CD14-positive monocyte (primary cell): Measurements from ENCODE around the gene KRTAP16-1. TPM values are rescaled to one million over a fixed set of nuclear protein-coding genes. Genes with fewer than 3 reads are reported as not detected.

Source experiments
- DNase-seq, 3 donors: peaks; one replicate each; pipeline ENCODE4 v3.0.0-alpha.2; 2011 to 2022
- H2AFZ ChIP-seq: 2 replicates; pipeline ENCODE4 v1.6.0; 2012; ENCODE audit warnings: mild to moderate bottlenecking, low read depth, low read length, inconsistent platforms; ENCODE audit not compliant: insufficient read depth, poor library complexity, severe bottlenecking
- H3K27ac ChIP-seq, 2 donors: 1 replicate in 1 of 2; 2 replicates in 1 of 2; pipeline ENCODE4 v1.5.1; 2012 to 2013; ENCODE audit warnings: low read length in 2 of 2, control low read depth in 1 of 2, inconsistent platforms in 1 of 2, low read depth in 1 of 2, mild to moderate bottlenecking in 1 of 2
- H3K27me3 ChIP-seq, 2 donors: one replicate each; pipeline versions ENCODE4 v1.6.0 to v1.6.1; 2011 to 2013; ENCODE audit warnings: low read length in 2 of 2; ENCODE audit not compliant: control insufficient read depth in 2 of 2, insufficient read depth in 2 of 2
- H3K36me3 ChIP-seq, 2 donors: replicated peaks in 1 of 2; 1 replicate in 1 of 2; 2 replicates in 1 of 2; pipeline versions ENCODE4 v1.5.1 to v1.6.1; 2012 to 2013; ENCODE audit warnings: low read length in 2 of 2, control low read depth in 1 of 2, inconsistent platforms in 1 of 2, mild to moderate bottlenecking in 1 of 2; ENCODE audit not compliant: insufficient read depth in 2 of 2, control insufficient read depth in 1 of 2
- H3K4me1 ChIP-seq, 2 donors: 1 replicate in 1 of 2; 2 replicates in 1 of 2; pipeline versions ENCODE4 v1.5.1 to v1.6.1; 2012 to 2013; ENCODE audit warnings: low read length in 2 of 2, control low read depth in 1 of 2, inconsistent platforms in 1 of 2, mild to moderate bottlenecking in 1 of 2, moderate library complexity in 1 of 2; ENCODE audit not compliant: insufficient read depth in 2 of 2, control insufficient read depth in 1 of 2
- H3K4me2 ChIP-seq: replicated peaks from 2 replicates; pipeline ENCODE3; 2012; ENCODE audit warnings: low read length, moderate library complexity, mild to moderate bottlenecking; ENCODE audit not compliant: poor library complexity, severe bottlenecking; ENCODE audit errors: extremely low read depth
- H3K4me3 ChIP-seq, 3 experiments: fragments of 200-600 bp in 1 of 3; sonication (generic) in 1 of 3; replicated peaks in 1 of 3; 1 replicate in 2 of 3; 2 replicates in 1 of 3; pipeline ENCODE4 v1.5.1; 2011 to 2013; ENCODE audit warnings: low read length in 3 of 3, mild to moderate bottlenecking in 3 of 3, control low read depth in 2 of 3, low read depth in 2 of 3, inconsistent platforms in 1 of 3, moderate library complexity in 1 of 3
- H3K79me2 ChIP-seq: 2 replicates; pipeline ENCODE4 v1.6.0; 2012; ENCODE audit warnings: mild to moderate bottlenecking, control low read depth, inconsistent platforms, low read length, moderate library complexity; ENCODE audit not compliant: insufficient read depth
- H3K9ac ChIP-seq: 2 replicates; pipeline ENCODE4 v1.6.0; 2017; ENCODE audit warnings: low read length, mild to moderate bottlenecking; ENCODE audit not compliant: insufficient read depth, poor library complexity, severe bottlenecking
- H3K9me3 ChIP-seq, 2 donors: replicated peaks in 1 of 2; 1 replicate in 1 of 2; 2 replicates in 1 of 2; pipeline versions ENCODE4 v1.5.1 to v1.6.1; 2012 to 2013; ENCODE audit warnings: low read length in 2 of 2, control low read depth in 1 of 2; ENCODE audit not compliant: control insufficient read depth in 1 of 2, insufficient read depth in 1 of 2
- H4K20me1 ChIP-seq: 2 replicates; pipeline ENCODE4 v1.6.0; 2012; ENCODE audit warnings: mild to moderate bottlenecking, low read length, control low read depth, moderate library complexity; ENCODE audit not compliant: insufficient read depth
- H3K27ac Mint-ChIP-seq, 7 donors: one replicate each; pipeline ENCODE4 v1.8.0; 2020; ENCODE audit warnings: mild to moderate bottlenecking in 7 of 7, mixed read lengths in 7 of 7, moderate library complexity in 6 of 7, inconsistent platforms in 2 of 7
- H3K27me3 Mint-ChIP-seq, 3 donors: one replicate each; pipeline ENCODE4 v1.8.0; 2021 to 2022; ENCODE audit warnings: low read depth in 3 of 3, mild to moderate bottlenecking in 3 of 3, mixed read lengths in 3 of 3, moderate library complexity in 3 of 3, inconsistent platforms in 1 of 3
- H3K36me3 Mint-ChIP-seq, 2 donors: one replicate each; pipeline ENCODE4 v1.8.0; 2020; ENCODE audit warnings: mixed read lengths in 2 of 2, inconsistent platforms in 1 of 2, mild to moderate bottlenecking in 1 of 2
- H3K4me1 Mint-ChIP-seq: one replicate; pipeline ENCODE4 v1.8.0; 2020; ENCODE audit warnings: mild to moderate bottlenecking, mixed read lengths
- H3K4me3 Mint-ChIP-seq, 2 donors: one replicate each; pipeline ENCODE4 v1.8.0; 2020; ENCODE audit warnings: mild to moderate bottlenecking in 2 of 2, mixed read lengths in 2 of 2, moderate library complexity in 1 of 2
- H3K9me3 Mint-ChIP-seq, 7 donors: one replicate each; pipeline ENCODE4 v1.8.0; 2020 to 2022; ENCODE audit warnings: mixed read lengths in 7 of 7, mild to moderate bottlenecking in 6 of 7, moderate library complexity in 6 of 7, inconsistent platforms in 2 of 7
- WGBS: methylation state at CpG from one replicate; pipeline ENCODE4 v1.1.5; 2013; ENCODE audit warnings: missing lambda C conversion rate; ENCODE audit not compliant: insufficient coverage; 5-methylcytosine and 5-hydroxymethylcytosine counted together
- intact Hi-C, 2 donors: fragments of 100-400 bp; cut with micrococcal nuclease; formaldehyde crosslinking; loops; one replicate each; pipeline versions ENCODE4 v1.15.0 to v1.15.1; 2023
- polyA minus RNA-seq: library from RNA; depleted of rRNA, polyadenylated mRNA; stranded (reverse); fragments of >200 nt; gene quantifications from 2 replicates; pipeline ENCODE4 v1.2.3, GENCODE V29; 2012
- polyA plus RNA-seq, 3 donors: library from polyadenylated mRNA; depleted of rRNA in 1 of 3; unstranded in 2 of 3; stranded (reverse) in 1 of 3; fragments of 300-500 nt in 2 of 3; fragments of >200 nt in 1 of 3; fragmentation: Illumina TruSeq in 2 of 3; gene quantifications; 1 replicate in 2 of 3; 2 replicates in 1 of 3; pipeline ENCODE4 v1.2.3, GENCODE V29; 2012 to 2021
- total RNA-seq, 12 experiments: library from RNA in 1 of 12; stranded (reverse) in 1 of 12; fragments of 120-200 nt in 1 of 12; gene quantifications; one replicate each; pipeline ENCODE4 v1.2.4 and lab custom pipeline; 2013 to 2026; ENCODE audit warnings: mixed read lengths in 6 of 12, inconsistent platforms in 1 of 12
- TF ChIP-seq, protein P1 (sequence below): fragments of 200-600 bp; IDR thresholded peaks from one replicate; pipeline ENCODE4 v1.8.0; 2022; ENCODE audit warnings: antibody characterized with exemption, mild to moderate bottlenecking

Gene KRTAP16-1, protein sequence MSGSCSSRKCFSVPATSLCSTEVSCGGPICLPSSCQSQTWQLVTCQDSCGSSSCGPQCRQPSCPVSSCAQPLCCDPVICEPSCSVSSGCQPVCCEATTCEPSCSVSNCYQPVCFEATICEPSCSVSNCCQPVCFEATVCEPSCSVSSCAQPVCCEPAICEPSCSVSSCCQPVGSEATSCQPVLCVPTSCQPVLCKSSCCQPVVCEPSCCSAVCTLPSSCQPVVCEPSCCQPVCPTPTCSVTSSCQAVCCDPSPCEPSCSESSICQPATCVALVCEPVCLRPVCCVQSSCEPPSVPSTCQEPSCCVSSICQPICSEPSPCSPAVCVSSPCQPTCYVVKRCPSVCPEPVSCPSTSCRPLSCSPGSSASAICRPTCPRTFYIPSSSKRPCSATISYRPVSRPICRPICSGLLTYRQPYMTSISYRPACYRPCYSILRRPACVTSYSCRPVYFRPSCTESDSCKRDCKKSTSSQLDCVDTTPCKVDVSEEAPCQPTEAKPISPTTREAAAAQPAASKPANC
- not detected for total RNA-seq (2013)
- not detected for polyA plus RNA-seq
- not detected in 2 replicates for polyA minus RNA-seq
- 0 to 0.69 (median 0) reads per million in 11 experiments for total RNA-seq (lab: John Stamatoyannopoulos, UW)

DNA sequence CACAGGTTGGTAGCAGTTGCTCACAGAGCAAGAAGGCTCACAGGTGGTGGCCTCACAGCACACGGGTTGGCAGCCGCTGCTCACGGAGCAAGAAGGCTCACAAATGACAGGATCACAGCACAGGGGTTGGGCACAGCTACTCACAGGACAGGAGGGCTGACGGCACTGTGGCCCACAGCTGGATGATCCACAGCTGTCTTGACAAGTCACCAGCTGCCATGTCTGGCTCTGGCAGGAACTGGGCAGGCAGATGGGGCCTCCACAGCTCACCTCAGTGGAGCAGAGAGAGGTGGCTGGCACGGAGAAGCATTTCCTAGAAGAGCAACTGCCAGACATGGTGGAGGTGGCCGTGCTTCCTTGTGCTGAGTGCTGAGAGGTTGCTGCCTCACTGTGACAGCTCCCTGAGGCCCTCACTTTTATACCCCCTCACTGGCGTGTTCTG is at the start of gene KRTAP16-1:
KRTAP16-1 (minus strand) TSS at position 392 of the 442 bp plus-strand sequence; CDS start at position 336, 56 bp downstream.
- peak within 1 kb of the TSS; percentile 79 for H3K4me2 ChIP-seq
- Mint-ChIP-seq H3K4me1 (peaks cover 21% of the 10 kb centered on the region), H3K27me3 (peaks cover 3 to 4% (median 4%) of the 10 kb centered on the region in 3 donors), H3K36me3 (peaks cover 2 to 5% of the 10 kb centered on the region in 2 donors), H3K27ac (peak within 1 kb of the TSS in 6 of 7 donors; percentile 46 to 81 (median 60)), H3K9me3 (peaks cover 10 to 22% (median 17%) of the 10 kb centered on the region in 7 donors), H3K4me3 (peak within 1 kb of the TSS; percentile 71 to 94)
- H3K9ac ChIP-seq, result peak within 1 kb of the TSS; percentile 53
- peak within 1 kb of the TSS; percentile 6 to 60 for H3K27ac ChIP-seq
- peaks cover 19 to 20% of the 10 kb centered on the region in 2 donors for H3K4me1 ChIP-seq
- peak within 1 kb of the TSS; percentile 93 for H2AFZ ChIP-seq
- peak within 1 kb of the TSS; percentile 4 to 69 (median 17) for H3K4me3 ChIP-seq
- peaks cover 0 to 10% of the 10 kb centered on the region in 2 donors for H3K9me3 ChIP-seq
- H3K79me2 ChIP-seq, result no peaks in the 10 kb centered on the region
- no peak for DNase-seq
- H3K27me3 ChIP-seq, result no peaks in the 10 kb centered on the region
- H4K20me1 ChIP-seq, result no peaks in the 10 kb centered on the region
- TF ChIP-seq, protein P1, sequence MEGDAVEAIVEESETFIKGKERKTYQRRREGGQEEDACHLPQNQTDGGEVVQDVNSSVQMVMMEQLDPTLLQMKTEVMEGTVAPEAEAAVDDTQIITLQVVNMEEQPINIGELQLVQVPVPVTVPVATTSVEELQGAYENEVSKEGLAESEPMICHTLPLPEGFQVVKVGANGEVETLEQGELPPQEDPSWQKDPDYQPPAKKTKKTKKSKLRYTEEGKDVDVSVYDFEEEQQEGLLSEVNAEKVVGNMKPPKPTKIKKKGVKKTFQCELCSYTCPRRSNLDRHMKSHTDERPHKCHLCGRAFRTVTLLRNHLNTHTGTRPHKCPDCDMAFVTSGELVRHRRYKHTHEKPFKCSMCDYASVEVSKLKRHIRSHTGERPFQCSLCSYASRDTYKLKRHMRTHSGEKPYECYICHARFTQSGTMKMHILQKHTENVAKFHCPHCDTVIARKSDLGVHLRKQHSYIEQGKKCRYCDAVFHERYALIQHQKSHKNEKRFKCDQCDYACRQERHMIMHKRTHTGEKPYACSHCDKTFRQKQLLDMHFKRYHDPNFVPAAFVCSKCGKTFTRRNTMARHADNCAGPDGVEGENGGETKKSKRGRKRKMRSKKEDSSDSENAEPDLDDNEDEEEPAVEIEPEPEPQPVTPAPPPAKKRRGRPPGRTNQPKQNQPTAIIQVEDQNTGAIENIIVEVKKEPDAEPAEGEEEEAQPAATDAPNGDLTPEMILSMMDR, result no peak
- WGBS, result 4% methylated on average over 6 of the region's 7 CpGs
- no peaks in the 10 kb centered on the region for H3K36me3 ChIP-seq
- intact Hi-C loops, result no loop called here

DNA sequence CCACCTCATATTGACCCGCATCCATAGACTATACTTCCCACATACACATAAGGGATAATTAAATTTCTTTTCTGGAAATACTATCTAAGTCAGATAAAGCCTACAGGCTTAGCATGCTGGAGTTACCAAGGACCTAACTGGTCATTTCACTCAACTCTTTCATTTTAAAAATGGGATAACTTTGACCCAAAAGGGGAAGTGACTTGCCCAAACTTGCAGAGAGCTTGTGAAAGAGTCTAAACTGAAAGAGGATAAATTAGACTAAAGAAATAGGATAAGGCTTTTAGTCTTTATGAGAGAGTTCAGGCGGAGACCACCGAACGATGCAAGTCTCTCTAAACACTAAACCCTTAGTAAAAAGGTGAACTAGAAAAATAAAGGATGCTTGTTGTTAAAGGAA is 45.4 kb upstream of the KRTAP16-1 start:
- TF ChIP-seq, protein P1, result no peak
- H3K4me1 ChIP-seq, result peaks cover 0 to 5% of the 10 kb centered on the region in 2 donors
- H3K4me3 ChIP-seq, result no peak overlapping the region
- Mint-ChIP-seq H3K27me3 (peaks cover 3 to 5% (median 3%) of the 10 kb centered on the region in 3 donors), H3K27ac (no peak overlapping the region), H3K36me3 (no peaks in the 10 kb centered on the region), H3K4me1 (peaks cover 6% of the 10 kb centered on the region), H3K4me3 (no peak overlapping the region), H3K9me3 (peaks cover 0 to 5% (median 0%) of the 10 kb centered on the region in 7 donors)
- H3K4me2 ChIP-seq, result no peak overlapping the region
- H3K79me2 ChIP-seq, result no peaks in the 10 kb centered on the region
- H3K27ac ChIP-seq, result no peak overlapping the region
- no CpG with 5 or more reads among the region's 4 CpGs for WGBS
- no peak overlapping the region for H2AFZ ChIP-seq
- no peaks in the 10 kb centered on the region for H3K36me3 ChIP-seq
- intact Hi-C loops, result no loop called here
- DNase-seq, result peak in 1 of 3 donors; percentile 8
- peaks cover 0 to 5% of the 10 kb centered on the region in 2 donors for H3K27me3 ChIP-seq
- H4K20me1 ChIP-seq, result no peaks in the 10 kb centered on the region
- H3K9ac ChIP-seq, result no peak overlapping the region
- no peaks in the 10 kb centered on the region for H3K9me3 ChIP-seq
